Endothelial cell (in vitro differentiated cells): ENCODE results near the gene MAB21L1. TPM values are rescaled to one million over a fixed set of nuclear protein-coding genes. Genes with fewer than 3 reads are reported as not detected.

Source experiments
- DNase-seq: peaks from one replicate; pipeline ENCODE4 v3.0.0; 2021; ENCODE audit warnings: low spot score
- H3K27ac Mint-ChIP-seq: one replicate; pipeline ENCODE4 v1.8.0; 2021; ENCODE audit warnings: mixed read lengths, inconsistent platforms; ENCODE audit not compliant: unreplicated experiment
- H3K27me3 Mint-ChIP-seq: one replicate; pipeline ENCODE4 v1.8.0; 2021; ENCODE audit warnings: mild to moderate bottlenecking, moderate library complexity, mixed read lengths, inconsistent platforms; ENCODE audit not compliant: unreplicated experiment
- H3K36me3 Mint-ChIP-seq: one replicate; pipeline ENCODE4 v1.8.0; 2021; ENCODE audit warnings: mild to moderate bottlenecking, low read depth, mixed read lengths, inconsistent platforms; ENCODE audit not compliant: unreplicated experiment
- H3K4me1 Mint-ChIP-seq: one replicate; pipeline ENCODE4 v1.8.0; 2021; ENCODE audit warnings: mild to moderate bottlenecking, mixed read lengths, inconsistent platforms; ENCODE audit not compliant: unreplicated experiment
- H3K4me3 Mint-ChIP-seq: one replicate; pipeline ENCODE4 v1.8.0; 2021; ENCODE audit warnings: mild to moderate bottlenecking, mixed read lengths, inconsistent platforms; ENCODE audit not compliant: unreplicated experiment
- H3K9me3 Mint-ChIP-seq: one replicate; pipeline ENCODE4 v1.8.0; 2021; ENCODE audit warnings: mixed read lengths, inconsistent platforms; ENCODE audit not compliant: unreplicated experiment
- total RNA-seq: library from RNA; stranded (reverse); fragmentation: NEBNext Ultra II Directional; extraction: Animal tissue kit (Norgen Biotek cat#: 25700); gene quantifications from one replicate; pipeline ENCODE4 v1.2.1, GENCODE V29; 2021; ENCODE audit not compliant: unreplicated experiment
- TF ChIP-seq, protein P1 (sequence below): fragments of 200-600 bp; sonication (generic); IDR thresholded peaks from one replicate; pipeline ENCODE4 v1.5.0; 2021; ENCODE audit warnings: antibody characterized with exemption; ENCODE audit not compliant: unreplicated experiment

MAB21L1 gene
- total RNA-seq, 1 donor from 2014 or later = 0.13 TPM

DNA sequence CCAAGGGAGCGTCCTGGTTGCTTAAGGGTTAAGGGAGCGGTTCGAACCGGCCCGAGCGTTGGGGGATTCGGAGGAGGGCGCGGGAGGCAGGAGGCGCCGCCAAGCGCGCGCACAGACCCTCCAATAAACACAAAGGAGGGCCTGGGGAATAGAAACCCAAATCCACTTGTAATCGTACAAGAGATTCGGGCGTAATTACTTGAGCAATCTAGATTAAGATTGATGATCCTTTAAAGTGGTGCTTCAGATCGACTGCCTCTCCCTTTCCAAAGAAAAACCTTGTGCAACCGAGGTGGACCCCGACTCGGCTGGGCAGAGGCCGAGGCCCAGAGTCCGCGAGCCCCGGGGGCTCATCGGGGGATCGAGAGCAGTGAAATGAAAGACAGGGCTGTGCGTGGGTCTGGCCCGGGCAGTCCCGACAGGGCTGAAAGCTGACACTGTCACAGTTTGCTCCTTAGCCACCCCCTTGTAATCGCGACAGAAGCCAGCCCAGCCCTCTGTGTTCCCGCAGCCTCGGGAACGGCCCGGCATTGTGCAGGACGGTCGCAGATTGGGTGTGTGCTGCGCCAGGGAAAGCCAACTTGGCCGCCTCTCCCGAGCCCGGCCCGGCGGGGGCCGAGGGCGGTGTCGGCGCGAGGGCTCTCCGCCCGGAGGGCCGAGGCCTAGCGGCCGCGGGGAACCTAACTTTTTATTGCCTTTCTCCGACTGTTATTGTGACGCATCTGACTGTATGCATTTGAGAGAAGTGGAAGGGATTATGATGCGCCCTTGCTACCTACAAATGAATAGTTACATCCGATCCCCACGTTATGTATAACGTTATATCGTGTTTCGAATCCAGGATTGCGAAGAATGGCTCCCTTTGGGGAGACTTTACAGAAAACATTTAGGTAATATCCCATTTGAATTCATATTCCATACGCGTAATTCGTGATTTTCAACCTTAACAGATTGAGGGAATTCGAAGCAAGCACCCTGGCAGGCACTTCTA lies 5.5 kb downstream of the MAB21L1 start:
- Mint-ChIP-seq H3K4me3 (peak overlapping the region; percentile 89), H3K27ac (no peak overlapping the region), H3K36me3 (no peaks in the 10 kb centered on the region), H3K27me3 (peaks cover 19% of the 10 kb centered on the region), H3K9me3 (no peaks in the 10 kb centered on the region), H3K4me1 (peaks cover 32% of the 10 kb centered on the region)
- TF ChIP-seq, protein P1, sequence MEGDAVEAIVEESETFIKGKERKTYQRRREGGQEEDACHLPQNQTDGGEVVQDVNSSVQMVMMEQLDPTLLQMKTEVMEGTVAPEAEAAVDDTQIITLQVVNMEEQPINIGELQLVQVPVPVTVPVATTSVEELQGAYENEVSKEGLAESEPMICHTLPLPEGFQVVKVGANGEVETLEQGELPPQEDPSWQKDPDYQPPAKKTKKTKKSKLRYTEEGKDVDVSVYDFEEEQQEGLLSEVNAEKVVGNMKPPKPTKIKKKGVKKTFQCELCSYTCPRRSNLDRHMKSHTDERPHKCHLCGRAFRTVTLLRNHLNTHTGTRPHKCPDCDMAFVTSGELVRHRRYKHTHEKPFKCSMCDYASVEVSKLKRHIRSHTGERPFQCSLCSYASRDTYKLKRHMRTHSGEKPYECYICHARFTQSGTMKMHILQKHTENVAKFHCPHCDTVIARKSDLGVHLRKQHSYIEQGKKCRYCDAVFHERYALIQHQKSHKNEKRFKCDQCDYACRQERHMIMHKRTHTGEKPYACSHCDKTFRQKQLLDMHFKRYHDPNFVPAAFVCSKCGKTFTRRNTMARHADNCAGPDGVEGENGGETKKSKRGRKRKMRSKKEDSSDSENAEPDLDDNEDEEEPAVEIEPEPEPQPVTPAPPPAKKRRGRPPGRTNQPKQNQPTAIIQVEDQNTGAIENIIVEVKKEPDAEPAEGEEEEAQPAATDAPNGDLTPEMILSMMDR = no peak
- DNase-seq = peak; percentile 60

DNA sequence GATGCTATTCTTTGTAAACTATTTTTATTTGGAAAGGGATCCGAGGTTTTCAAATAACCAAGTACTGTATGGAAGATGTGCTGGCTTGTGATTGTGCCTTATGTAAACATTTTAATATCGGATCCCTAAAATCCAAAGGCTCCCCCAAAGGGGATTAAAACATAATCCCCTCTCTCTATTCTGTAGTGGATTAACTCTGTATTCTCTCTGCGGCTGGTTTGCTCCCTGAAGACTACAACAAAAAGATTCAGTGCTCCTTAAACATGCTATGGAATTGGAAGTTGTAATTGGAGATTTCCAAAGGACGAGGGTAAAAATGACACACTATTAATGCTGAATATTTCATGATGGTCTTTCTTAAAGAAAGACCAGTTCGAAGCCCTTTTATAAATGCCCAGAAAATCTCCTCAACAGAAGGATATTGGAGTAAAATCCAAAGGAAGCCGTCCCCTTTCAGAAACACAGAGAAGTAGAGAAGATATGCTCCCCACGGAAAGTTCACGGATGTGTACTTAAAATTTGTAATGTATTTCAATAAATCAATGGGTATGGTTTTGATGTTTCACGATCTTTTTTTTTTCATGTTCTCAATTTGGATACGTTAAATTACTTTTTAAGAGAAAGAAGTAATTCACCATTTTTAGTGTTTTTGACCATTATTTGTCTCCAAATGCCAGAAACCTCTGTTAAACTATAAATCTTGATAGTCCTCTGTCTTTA lies 6.5 kb downstream of the MAB21L1 start:
- TF ChIP-seq, protein P1 = no peak
- DNase-seq = no peak
- Mint-ChIP-seq H3K27me3 (peaks cover 11% of the 10 kb centered on the region), H3K4me1 (peaks cover 24% of the 10 kb centered on the region), H3K9me3 (no peaks in the 10 kb centered on the region), H3K4me3 (peak overlapping the region; percentile 89), H3K36me3 (no peaks in the 10 kb centered on the region), H3K27ac (no peak overlapping the region)

DNA sequence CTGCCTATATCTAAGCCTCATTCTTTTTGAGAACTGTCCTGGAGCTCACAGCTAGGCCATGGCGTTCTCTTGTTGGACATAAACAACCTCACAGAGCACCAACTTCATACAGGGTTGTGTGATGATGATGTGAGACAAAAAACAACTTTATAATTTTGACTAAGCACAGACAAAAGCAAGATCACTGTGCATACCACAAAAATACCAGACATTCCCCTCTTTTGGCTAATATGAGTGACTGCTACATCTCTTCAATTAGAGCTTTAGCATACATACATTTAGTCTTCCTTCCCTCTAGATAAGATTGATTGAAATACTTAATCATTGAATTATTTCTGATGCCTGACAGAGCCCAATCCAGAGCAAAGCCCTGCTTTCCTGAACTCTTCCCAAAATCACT lies 8.3 kb downstream of the MAB21L1 start:
- no peaks in the 10 kb centered on the region for H3K9me3 Mint-ChIP-seq
- H3K36me3 Mint-ChIP-seq = no peaks in the 10 kb centered on the region
- no peak for DNase-seq
- H3K4me3 Mint-ChIP-seq = no peak overlapping the region
- peaks cover 4% of the 10 kb centered on the region for H3K27me3 Mint-ChIP-seq
- TF ChIP-seq, protein P1 = no peak
- peaks cover 18% of the 10 kb centered on the region for H3K4me1 Mint-ChIP-seq
- no peak overlapping the region for H3K27ac Mint-ChIP-seq

DNA sequence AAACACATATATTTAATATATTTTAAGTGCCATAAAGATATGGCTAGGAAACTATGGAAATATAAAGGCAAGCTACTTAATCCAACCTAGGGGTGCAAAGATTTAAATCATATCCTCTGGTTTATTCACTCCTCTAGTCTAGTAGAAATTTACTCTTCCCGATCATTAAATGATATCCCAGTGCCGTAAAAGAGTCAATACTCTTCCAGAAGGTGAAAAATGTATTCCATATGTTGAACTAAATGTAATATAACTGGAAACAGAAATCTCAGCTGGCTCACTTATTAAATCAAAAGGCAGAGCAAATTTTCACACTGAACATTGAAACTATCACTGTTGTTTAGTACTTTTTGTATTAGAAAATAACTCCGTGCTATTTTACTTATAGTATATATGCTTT lies 11.1 kb downstream of the MAB21L1 start:
- Mint-ChIP-seq H3K27me3 (peaks cover under 1% of the 10 kb centered on the region), H3K4me3 (no peak overlapping the region), H3K9me3 (no peaks in the 10 kb centered on the region), H3K36me3 (no peaks in the 10 kb centered on the region), H3K4me1 (peaks cover 5% of the 10 kb centered on the region), H3K27ac (no peak overlapping the region)
- no peak for DNase-seq
- TF ChIP-seq, protein P1 = no peak
